AG09309 (cell line): ENCODE measurements around the gene RGSL1.

Source experiments
- DNase-seq: peaks from one replicate; pipeline ENCODE4 v3.0.0-alpha.2; 2010; ENCODE audit warnings: low read depth
- H3K4me3 ChIP-seq: 2 replicates; pipeline ENCODE4 v1.5.1; 2011; ENCODE audit warnings: mild to moderate bottlenecking, low read depth, low read length, moderate library complexity; ENCODE audit not compliant: control insufficient read depth
- CTCF ChIP-seq: IDR thresholded peaks from 2 replicates; pipeline ENCODE4 v1.5.1; 2011; ENCODE audit warnings: mild to moderate bottlenecking, low read depth, low read length, inconsistent platforms; ENCODE audit not compliant: insufficient read depth, control insufficient read depth; ENCODE audit errors: missing control alignments

Gene RGSL1

GRCh38 chr1:182563095-182563494 lies 113.1 kb downstream of the RGSL1 start:
- H3K4me3 ChIP-seq = no peak overlapping the region
- TF ChIP-seq CTCF = no peak
- no peak for DNase-seq

GRCh38 chr1:182564406-182565004 lies 114.6 kb downstream of the RGSL1 start:
- TF ChIP-seq CTCF = no peak
- H3K4me3 ChIP-seq = no peak overlapping the region
- DNase-seq = no peak

- DNase-seq = no peak
- no peak for TF ChIP-seq CTCF
- H3K4me3 ChIP-seq = no peak overlapping the region
Measured at GRCh38 chr1:182565537-182565936, 115.6 kb downstream of the RGSL1 start.

GRCh38 chr1:182567629-182568028 lies 117.7 kb downstream of the RGSL1 start:
- no peak for TF ChIP-seq CTCF
- no peak overlapping the region for H3K4me3 ChIP-seq
- DNase-seq = no peak

- no peak for TF ChIP-seq CTCF
- no peak overlapping the region for H3K4me3 ChIP-seq
- DNase-seq = no peak
Measured at GRCh38 chr1:182568647-182569284, 118.8 kb downstream of the RGSL1 start.

- H3K4me3 ChIP-seq = no peak overlapping the region
- TF ChIP-seq CTCF = no peak
- DNase-seq = no peak
Measured at GRCh38 chr1:182569939-182570610, 120.1 kb downstream of the RGSL1 start.
